H54 (cell line): ENCODE data around the gene KCNK10.

Experiments
- DNase-seq: peaks from one replicate; pipeline ENCODE4 v3.0.0; 2011; ENCODE audit warnings: low spot score, mixed read lengths; ENCODE audit not compliant: insufficient read length
- FAIRE-seq: peaks from 3 replicates; lab custom pipeline; 2011; peaks lifted over from hg19 to GRCh38; lab: Jason Lieb, UNC
- POLR2A ChIP-seq: IDR thresholded peaks from 2 replicates; pipeline ENCODE4 v1.6.1; 2011; ENCODE audit warnings: low read depth, mild to moderate bottlenecking, low read length

Gene KCNK10

GRCh38 chr14:88189417-88190191, 133.5 kb downstream of the KCNK10 start:
- FAIRE-seq (peak; percentile 77), DNase-seq (peak; percentile 36)
- no peak for TF ChIP-seq POLR2A

- FAIRE-seq, result no peak
- no peak for TF ChIP-seq POLR2A
- no peak for DNase-seq
Observed at GRCh38 chr14:88188745-88189416, 134.2 kb downstream of the KCNK10 start.

DNA sequence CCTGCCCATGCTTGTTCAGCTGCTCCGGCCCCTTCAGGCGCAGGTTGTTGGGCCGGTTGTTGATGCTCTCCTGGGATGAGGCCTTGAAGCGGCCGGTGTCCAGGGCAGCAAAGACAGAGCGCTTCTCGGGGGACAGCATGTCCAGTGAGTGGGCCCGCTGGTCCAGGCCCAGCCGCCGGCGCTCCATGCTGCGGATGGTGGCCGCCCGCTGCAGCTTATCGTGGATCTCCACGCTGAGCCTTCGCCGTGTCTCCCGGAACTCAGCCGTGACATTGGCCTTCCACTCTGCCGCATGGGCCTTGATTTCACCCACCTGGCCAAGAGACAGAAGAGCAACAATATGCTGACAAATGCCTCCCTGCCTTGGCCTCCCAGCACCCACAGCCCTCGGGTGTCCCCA, 137.2 kb downstream of the KCNK10 start:
- no peak for FAIRE-seq
- DNase-seq, result no peak
- no peak for TF ChIP-seq POLR2A

DNA sequence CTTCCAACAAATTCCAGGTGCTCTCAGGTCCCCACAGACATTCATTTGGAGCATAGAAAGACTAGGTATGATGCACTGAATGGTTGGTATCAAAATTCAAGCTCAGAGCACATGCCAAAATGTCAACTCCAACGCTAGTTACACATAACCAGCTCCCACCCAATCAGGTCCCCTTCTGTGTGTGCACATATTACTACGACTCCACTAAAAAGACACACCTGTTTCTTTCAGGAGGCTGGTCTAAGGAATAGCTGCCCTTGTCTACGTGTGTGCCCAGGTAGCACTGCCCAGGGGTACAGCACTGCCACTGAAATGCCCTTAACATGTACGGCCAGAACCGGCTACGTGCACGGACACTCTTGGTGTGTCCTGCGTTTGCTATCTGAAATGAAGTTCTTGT, 138.1 kb downstream of the KCNK10 start:
- no peak for TF ChIP-seq POLR2A
- no peak for DNase-seq
- no peak for FAIRE-seq

- FAIRE-seq, result no peak
- DNase-seq, result no peak
- TF ChIP-seq POLR2A, result no peak
Observed at GRCh38 chr14:88181072-88181471, 142.0 kb downstream of the KCNK10 start.

GRCh38 chr14:88179716-88180115, 143.4 kb downstream of the KCNK10 start:
- TF ChIP-seq POLR2A, result no peak
- no peak for FAIRE-seq
- no peak for DNase-seq

GRCh38 chr14:88170333-88170732, 152.7 kb downstream of the KCNK10 start:
- DNase-seq (no peak), FAIRE-seq (no peak)
- no peak for TF ChIP-seq POLR2A

DNA sequence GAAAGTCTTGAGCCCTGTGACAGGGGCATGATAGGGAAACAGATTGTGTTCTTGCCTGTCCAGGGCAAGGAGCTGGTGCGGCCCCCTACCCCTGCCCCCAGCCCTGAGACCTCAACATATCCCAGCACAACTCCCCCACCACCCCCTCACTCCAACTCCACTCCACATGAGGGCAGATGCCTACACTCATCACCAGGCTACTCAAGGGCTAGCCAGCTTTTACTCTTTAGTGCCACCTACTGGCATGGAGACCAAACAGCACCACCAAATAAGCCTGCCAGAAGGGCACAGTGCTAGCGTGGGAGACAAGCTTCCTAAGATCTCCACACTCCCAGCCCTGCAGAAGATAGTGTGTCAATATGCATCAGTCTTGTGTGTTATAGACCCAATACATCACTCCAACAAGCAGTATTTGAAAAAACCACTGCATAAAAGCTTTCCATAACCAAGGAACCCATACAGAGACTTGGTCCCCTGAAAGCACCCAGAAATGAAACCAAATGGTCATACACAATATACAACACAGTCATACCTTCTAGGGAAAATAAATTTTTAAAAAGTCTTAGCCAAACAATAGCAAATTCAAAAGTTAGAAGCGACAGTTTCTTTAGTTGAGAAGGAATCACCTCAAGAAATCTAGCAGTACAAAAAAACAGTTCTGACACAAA, 154.4 kb downstream of the KCNK10 start:
- FAIRE-seq, result no peak
- no peak for TF ChIP-seq POLR2A
- peak; percentile 7 for DNase-seq

- FAIRE-seq (no peak), DNase-seq (no peak)
- no peak for TF ChIP-seq POLR2A
Observed at GRCh38 chr14:88168025-88168424, 155.0 kb downstream of the KCNK10 start.

DNA sequence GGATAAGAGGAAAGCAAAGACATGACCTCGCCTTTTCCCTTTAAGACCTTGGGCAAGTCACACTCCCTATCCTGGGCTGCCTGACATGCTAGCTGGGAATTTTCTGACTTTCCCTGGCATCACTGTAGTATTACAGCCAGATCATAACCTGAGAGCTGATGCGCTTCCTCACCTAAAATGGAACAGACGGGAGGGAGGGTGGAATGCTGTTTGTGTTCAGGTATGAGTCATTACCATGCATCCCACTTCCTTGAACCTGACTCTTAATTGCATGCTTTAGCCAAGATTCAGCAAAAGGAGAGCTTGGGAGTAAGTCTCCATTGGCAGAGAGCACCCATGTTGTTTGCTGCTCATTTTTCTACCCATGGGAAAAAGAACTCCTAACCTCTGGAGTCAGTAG, 156.5 kb downstream of the KCNK10 start:
- DNase-seq (no peak), FAIRE-seq (no peak)
- TF ChIP-seq POLR2A, result no peak

DNA sequence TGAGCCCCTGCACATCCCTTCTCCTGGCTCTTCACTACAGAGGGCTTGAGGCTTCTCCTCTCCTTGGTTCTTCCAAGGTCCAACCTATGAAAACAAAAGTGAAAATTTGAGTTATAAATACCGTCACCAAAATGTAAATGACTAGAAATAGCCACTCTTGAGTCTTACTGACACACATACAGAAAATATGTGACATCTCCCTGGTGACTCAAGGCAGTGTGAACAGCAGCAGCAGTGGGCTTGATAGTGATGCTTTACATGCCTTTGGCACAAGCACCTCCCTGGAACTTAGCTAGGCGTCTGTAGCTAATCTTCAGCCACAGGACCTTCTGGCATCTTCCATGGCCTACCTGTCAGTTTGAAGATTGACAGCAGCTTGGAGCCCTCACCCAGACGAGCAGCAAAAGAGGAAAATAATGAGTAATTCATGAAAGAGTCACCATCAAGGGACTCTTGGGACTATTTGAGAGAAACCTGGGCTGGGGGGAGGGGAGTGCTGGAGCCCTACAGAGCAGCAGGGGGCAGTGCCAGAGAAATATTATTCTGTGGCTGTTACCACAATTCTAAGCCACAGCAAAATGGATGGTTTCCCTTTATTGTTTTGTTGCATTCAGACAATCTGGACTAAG, 158.0 kb downstream of the KCNK10 start:
- FAIRE-seq (no peak), DNase-seq (no peak)
- TF ChIP-seq POLR2A, result no peak

- DNase-seq, result no peak
- TF ChIP-seq POLR2A, result no peak
- FAIRE-seq, result no peak
Observed at GRCh38 chr14:88163731-88164255, 159.3 kb downstream of the KCNK10 start.

- FAIRE-seq (no peak), DNase-seq (no peak)
- TF ChIP-seq POLR2A, result no peak
Observed at GRCh38 chr14:88156127-88156526, 166.9 kb downstream of the KCNK10 start.

- DNase-seq (no peak), FAIRE-seq (no peak)
- no peak for TF ChIP-seq POLR2A
Observed at GRCh38 chr14:88154926-88155325, 168.1 kb downstream of the KCNK10 start.
